GM12878 (cell line): ENCODE measurements around the gene ADRB1. TPM values are rescaled to one million over a fixed set of nuclear protein-coding genes. Genes with fewer than 3 reads are reported as not detected.

Source experiments
- ATAC-seq: fragments of 200-7000 bp; cut with Tn5 transposase; 3 replicates; pipeline ENCODE4 v1.9.1; 2020; ENCODE audit warnings: mild to moderate bottlenecking, moderate library complexity
- BruUV-seq: library from RNA; stranded (reverse); fragments of 400-500 nt; replicated peaks from 2 replicates; lab custom pipeline; 2021; lab: Mats Ljungman, UMichigan
- CTCF ChIA-PET: fragments of 300-600 bp; sonication (Branson Sonifier 250); formaldehyde crosslinking; extraction: SDS; loops from one replicate; lab custom pipeline; 2021; ENCODE audit warnings: inconsistent platforms; lab: Yijun Ruan, JAX
- POLR2A ChIA-PET: fragments of 350-600 bp; formaldehyde crosslinking; extraction: SDS; loops from one replicate; lab custom pipeline; 2021; ENCODE audit warnings: inconsistent platforms; lab: Charles Lee
- RAD21 ChIA-PET: fragments of 300-600 bp; sonication (Branson Sonifier 250); formaldehyde crosslinking; loops from one replicate; lab custom pipeline; 2023; ENCODE audit warnings: antibody characterized with exemption; ENCODE audit not compliant: unreplicated experiment; lab: Charles Lee
- SMC1A ChIA-PET: fragments of 300-600 bp; sonication (Branson Sonifier 250); formaldehyde crosslinking; loops from one replicate; lab custom pipeline; 2023; ENCODE audit not compliant: unreplicated experiment, uncharacterized antibody; lab: Charles Lee
- DNase-seq: peaks from one replicate; pipeline ENCODE4 v3.0.0-alpha.2; 2011; ENCODE audit warnings: low read depth, low spot score
- FAIRE-seq: peaks from 3 replicates; lab custom pipeline; 2011; peaks lifted over from hg19 to GRCh38; lab: Jason Lieb, UNC
- H2AFZ ChIP-seq: 2 replicates; pipeline ENCODE4 v1.6.0; 2011; ENCODE audit warnings: low read depth, low read length, control low read depth; ENCODE audit not compliant: control insufficient read depth
- H3K27ac ChIP-seq: 2 replicates; pipeline ENCODE4 v1.5.1; 2011; ENCODE audit warnings: control low read depth; ENCODE audit not compliant: control insufficient read depth, insufficient read depth
- H3K27me3 ChIP-seq, 2 experiments: replicated peaks in 1 of 2; 2 replicates each; pipeline versions ENCODE4 v1.6.0 to v1.6.1; 2011; ENCODE audit warnings: low read length in 1 of 2; ENCODE audit not compliant: control insufficient read depth in 2 of 2, insufficient read depth in 2 of 2
- H3K36me3 ChIP-seq, 2 experiments: 2 replicates each; pipeline ENCODE4 v1.5.1; 2011; ENCODE audit warnings: low read length in 1 of 2; ENCODE audit not compliant: control insufficient read depth in 2 of 2, insufficient read depth in 2 of 2
- H3K4me1 ChIP-seq: 2 replicates; pipeline ENCODE4 v1.6.1; 2011; ENCODE audit warnings: mild to moderate bottlenecking, low read length, moderate library complexity, mixed read lengths; ENCODE audit not compliant: control insufficient read depth, insufficient read depth
- H3K4me2 ChIP-seq: 2 replicates; pipeline ENCODE4 v1.6.0; 2011; ENCODE audit warnings: control low read depth; ENCODE audit not compliant: control insufficient read depth, insufficient read depth
- H3K4me3 ChIP-seq: fragments of 200-600 bp; sonication (generic); 2 replicates; pipeline ENCODE4 v1.5.1; 2016
- H3K79me2 ChIP-seq: 2 replicates; pipeline ENCODE4 v1.6.0; 2011; ENCODE audit warnings: low read length; ENCODE audit not compliant: control insufficient read depth, insufficient read depth
- H3K9ac ChIP-seq: 2 replicates; pipeline ENCODE4 v1.8.0; 2011; ENCODE audit warnings: low read length, control low read depth, mixed read lengths; ENCODE audit not compliant: control insufficient read depth, insufficient read depth
- H3K9me3 ChIP-seq: replicated peaks from 3 replicates; pipeline ENCODE4 v1.5.1; 2011; ENCODE audit warnings: mild to moderate bottlenecking, low read length; ENCODE audit not compliant: control insufficient read depth, insufficient read depth
- H4K20me1 ChIP-seq: 2 replicates; pipeline ENCODE4 v1.6.0; 2011; ENCODE audit not compliant: control insufficient read depth, insufficient read depth
- KLF5 ChIP-seq: fragments of 450-650 bp; IDR thresholded peaks from 2 replicates; pipeline ENCODE4 v1.6.1; 2014; ENCODE audit warnings: mild to moderate bottlenecking; ENCODE audit not compliant: partially characterized antibody
- MEF2A ChIP-seq: IDR thresholded peaks from 2 replicates; pipeline ENCODE4 v1.6.1; 2011; ENCODE audit warnings: low read depth, mild to moderate bottlenecking, low read length, moderate library complexity; ENCODE audit not compliant: insufficient read depth
- MTA3 ChIP-seq: IDR thresholded peaks from 2 replicates; pipeline ENCODE4 v1.6.1; 2012; ENCODE audit warnings: low read length, inconsistent platforms, borderline replicate concordance
- PKNOX1 ChIP-seq: fragments of 450-650 bp; IDR thresholded peaks from 2 replicates; pipeline ENCODE4 v1.6.1; 2016; ENCODE audit warnings: mild to moderate bottlenecking
- RCOR1 ChIP-seq: conservative IDR thresholded peaks from 2 replicates; pipeline ENCODE4 v1.6.1; 2012; ENCODE audit warnings: low read depth, low read length, improper control_type of control experiment
- SMAD5 ChIP-seq: IDR thresholded peaks from 2 replicates; pipeline ENCODE4 v1.6.1; 2016; ENCODE audit warnings: antibody characterized with exemption, low read depth
- STAT3 ChIP-seq: IDR thresholded peaks from 2 replicates; pipeline ENCODE4 v1.6.1; 2011; ENCODE audit warnings: low read depth, low read length, improper control_type of control experiment
- ZBTB11 ChIP-seq: fragments of 450-650 bp; formaldehyde crosslinking; IDR thresholded peaks from 2 replicates; pipeline ENCODE4 v1.5.0; 2022; ENCODE audit warnings: mild to moderate bottlenecking, missing genetic modification characterization
- WGBS: methylation state at CpG from one replicate; pipeline ENCODE4 v1.1.6; 2016; ENCODE audit warnings: low lambda C conversion rate; ENCODE audit not compliant: insufficient replicate concordance, insufficient coverage; ENCODE audit errors: missing lambda C conversion rate; 5-methylcytosine and 5-hydroxymethylcytosine counted together
- in situ Hi-C: fragments of 300-500 bp; cut with MboI; formaldehyde crosslinking; loops from 9 replicates; pipeline ENCODE4 v1.14.3; 2018; ENCODE audit warnings: mixed read lengths
- intact Hi-C: fragments of 100-400 bp; cut with micrococcal nuclease; formaldehyde crosslinking; loops from one replicate; pipeline ENCODE4 v1.14.2; 2022; ENCODE audit not compliant: unreplicated experiment
- polyA plus RNA-seq, 11 experiments: library from polyadenylated mRNA; depleted of rRNA in 4 of 11; unstranded in 6 of 11; stranded (reverse) in 5 of 11; fragments of >200 nt; fragmentation: Nextera tagmentation in 4 of 11; fragmentation: Illumina TruSeq in 1 of 11; extraction: Ambion mirVana in 4 of 11; extraction: Trizol in 1 of 11; gene quantifications; 1 replicate in 1 of 11; 2 replicates in 10 of 11; pipeline versions ENCODE4 v1.2.1 to v1.2.3, GENCODE V29; 2011 to 2016; ENCODE audit warnings: inconsistent platforms in 2 of 11, missing spikeins in 2 of 11, low read depth in 1 of 11
- total RNA-seq, 4 experiments: library from RNA; depleted of rRNA in 3 of 4; stranded (reverse); fragments of >200 nt in 3 of 4; fragmentation: Illumina TruSeq in 1 of 4; extraction: Trizol in 1 of 4; gene quantifications; 2 replicates each; pipeline versions ENCODE4 v1.2.1 to v1.2.3, GENCODE V29; 2013 to 2021

ADRB1 gene
- total and polyA plus RNA-seq, 10 of the 15 experiments (the other 5 are each of a cell fraction or from before 2014, with no cell fraction given) = 0.26 to 4.5 (median 1.1) TPM

- no peak overlapping the region for H3K4me2 ChIP-seq
- ChIA-PET CTCF (no interaction called here), POLR2A (interaction anchor here (0.7 kb wide), 1 partner anchor 112 kb away, joined by 3 read pairs; no protein-coding TSS in a partner anchor), RAD21 (no interaction called here), SMC1A (interaction anchor here (1.5 to 2.5 kb wide), 2 partner anchors 28 to 77 kb away, joined by 5 to 6 read pairs; no protein-coding TSS in a partner anchor)
- H3K9me3 ChIP-seq = peaks cover 2% of the 10 kb centered on the region; the same call in 2 of the 3 replicates
- ATAC-seq (no peak), DNase-seq (no peak), FAIRE-seq (no peak)
- no peak overlapping the region for H3K4me3 ChIP-seq
- in situ Hi-C loops = no loop called here
- H3K79me2 ChIP-seq = no peaks in the 10 kb centered on the region
- H3K27me3 ChIP-seq = no peaks in the 10 kb centered on the region
- TF ChIP-seq SMAD5 = no peak
- no peak for TF ChIP-seq KLF5
- no peak for TF ChIP-seq RCOR1
- no peak for TF ChIP-seq STAT3
- TF ChIP-seq MEF2A = no peak
- TF ChIP-seq MTA3 = no peak
- no peak for TF ChIP-seq PKNOX1
- TF ChIP-seq ZBTB11 (CRISPR knock-in tag) = no peak
- WGBS = 80% methylated on average over 4 of the region's 4 CpGs
- no peaks in the 10 kb centered on the region for H4K20me1 ChIP-seq
- no peaks in the 10 kb centered on the region for H3K36me3 ChIP-seq
- H2AFZ ChIP-seq = no peak overlapping the region
- H3K9ac ChIP-seq = no peak overlapping the region
- H3K4me1 ChIP-seq = peaks cover 6% of the 10 kb centered on the region; the same call in 1 of the 2 replicates
- intact Hi-C loops = no loop called here
- no TSS peak for BruUV-seq
- H3K27ac ChIP-seq = no peak overlapping the region
These were observed 24.4 kb upstream of the ADRB1 start for GRCh38 chr10:114019226-114019625.
